Trophoblast cell (in vitro differentiated cells and primary cell): ENCODE results near the gene WNK1.

ENCODE experiments used
- DNase-seq, 2 donors: peaks; one replicate each; pipeline ENCODE4 v3.0.0-alpha.2; 2016
- H2AFZ ChIP-seq: 2 replicates; pipeline ENCODE4 v1.6.1; 2013; ENCODE audit warnings: low read length, moderate library complexity, mild to moderate bottlenecking; ENCODE audit not compliant: insufficient read depth, poor library complexity
- H2AK5ac ChIP-seq: 2 replicates; pipeline ENCODE4 v1.6.1; 2013; ENCODE audit warnings: mild to moderate bottlenecking, low read length
- H2BK120ac ChIP-seq: 2 replicates; pipeline ENCODE4 v1.6.1; 2013; ENCODE audit warnings: low read length, mild to moderate bottlenecking, moderate library complexity; ENCODE audit not compliant: insufficient read depth, poor library complexity
- H2BK12ac ChIP-seq: 2 replicates; pipeline ENCODE4 v1.6.1; 2013; ENCODE audit warnings: mild to moderate bottlenecking, low read length, moderate library complexity
- H2BK5ac ChIP-seq: 2 replicates; pipeline ENCODE4 v1.6.1; 2013; ENCODE audit warnings: low read length, low read depth, moderate library complexity, mild to moderate bottlenecking; ENCODE audit not compliant: poor library complexity
- H3K14ac ChIP-seq: 2 replicates; pipeline ENCODE4 v1.6.1; 2013; ENCODE audit warnings: mild to moderate bottlenecking, low read length
- H3K18ac ChIP-seq: 2 replicates; pipeline ENCODE4 v1.6.1; 2013; ENCODE audit warnings: mild to moderate bottlenecking, low read length
- H3K23ac ChIP-seq: 2 replicates; pipeline ENCODE4 v1.6.1; 2013; ENCODE audit warnings: low read length
- H3K27ac ChIP-seq: 2 replicates; pipeline ENCODE4 v1.5.1; 2013; ENCODE audit warnings: low read depth, mild to moderate bottlenecking, inconsistent platforms, low read length, moderate library complexity
- H3K27me3 ChIP-seq: 2 replicates; pipeline ENCODE4 v1.6.1; 2013; ENCODE audit warnings: inconsistent platforms, mild to moderate bottlenecking, low read length, moderate library complexity; ENCODE audit not compliant: insufficient read depth
- H3K36me3 ChIP-seq, 2 experiments: 1 replicate in 1 of 2; 2 replicates in 1 of 2; pipeline ENCODE4 v1.6.1; 2013; ENCODE audit warnings: low read length in 2 of 2, mild to moderate bottlenecking in 2 of 2, moderate library complexity in 1 of 2; ENCODE audit not compliant: insufficient read depth in 2 of 2, control insufficient read depth in 1 of 2
- H3K4ac ChIP-seq: 2 replicates; pipeline ENCODE4 v1.6.1; 2013; ENCODE audit warnings: low read depth, mild to moderate bottlenecking, low read length, moderate library complexity
- H3K4me1 ChIP-seq, 2 experiments: 1 replicate in 1 of 2; 2 replicates in 1 of 2; pipeline ENCODE4 v1.6.1; 2013; ENCODE audit warnings: low read length in 2 of 2, mild to moderate bottlenecking in 2 of 2, moderate library complexity in 1 of 2; ENCODE audit not compliant: insufficient read depth in 2 of 2, control insufficient read depth in 1 of 2
- H3K4me2 ChIP-seq: 2 replicates; pipeline ENCODE4 v1.6.1; 2013; ENCODE audit warnings: inconsistent platforms, mild to moderate bottlenecking, low read length, moderate library complexity
- H3K4me3 ChIP-seq: 2 replicates; pipeline ENCODE4 v1.5.1; 2013; ENCODE audit warnings: mild to moderate bottlenecking, low read depth, low read length, inconsistent platforms
- H3K79me1 ChIP-seq: one replicate; pipeline ENCODE4 v1.6.1; 2013; ENCODE audit warnings: low read length
- H3K79me2 ChIP-seq: 2 replicates; pipeline ENCODE4 v1.6.1; 2013; ENCODE audit warnings: low read length, mild to moderate bottlenecking; ENCODE audit not compliant: control insufficient read depth, insufficient read depth, poor library complexity
- H3K9ac ChIP-seq: 2 replicates; pipeline ENCODE4 v1.6.1; 2013; ENCODE audit warnings: mild to moderate bottlenecking, low read length
- H3K9me3 ChIP-seq: 2 replicates; pipeline ENCODE4 v1.6.1; 2013; ENCODE audit warnings: low read depth, mild to moderate bottlenecking, control low read depth, inconsistent platforms, low read length; ENCODE audit not compliant: insufficient read depth
- H4K12ac ChIP-seq: 2 replicates; pipeline ENCODE4 v1.6.1; 2013; ENCODE audit warnings: low read depth, mild to moderate bottlenecking, low read length, moderate library complexity
- H4K8ac ChIP-seq: 2 replicates; pipeline ENCODE4 v1.6.1; 2013; ENCODE audit warnings: low read depth, mild to moderate bottlenecking, low read length, moderate library complexity
- H4K91ac ChIP-seq: one replicate; pipeline ENCODE4 v1.6.1; 2013; ENCODE audit warnings: low read depth, mild to moderate bottlenecking, low read length, moderate library complexity
- WGBS: extraction: QIAGEN DNeasy Blood & Tissue Kit; methylation state at CpG from one replicate; pipeline ENCODE4 v1.1.7; 2013; ENCODE audit warnings: missing lambda C conversion rate; ENCODE audit not compliant: insufficient read length, insufficient coverage; ENCODE audit errors: extremely low coverage; 5-methylcytosine and 5-hydroxymethylcytosine counted together

Gene WNK1

DNA sequence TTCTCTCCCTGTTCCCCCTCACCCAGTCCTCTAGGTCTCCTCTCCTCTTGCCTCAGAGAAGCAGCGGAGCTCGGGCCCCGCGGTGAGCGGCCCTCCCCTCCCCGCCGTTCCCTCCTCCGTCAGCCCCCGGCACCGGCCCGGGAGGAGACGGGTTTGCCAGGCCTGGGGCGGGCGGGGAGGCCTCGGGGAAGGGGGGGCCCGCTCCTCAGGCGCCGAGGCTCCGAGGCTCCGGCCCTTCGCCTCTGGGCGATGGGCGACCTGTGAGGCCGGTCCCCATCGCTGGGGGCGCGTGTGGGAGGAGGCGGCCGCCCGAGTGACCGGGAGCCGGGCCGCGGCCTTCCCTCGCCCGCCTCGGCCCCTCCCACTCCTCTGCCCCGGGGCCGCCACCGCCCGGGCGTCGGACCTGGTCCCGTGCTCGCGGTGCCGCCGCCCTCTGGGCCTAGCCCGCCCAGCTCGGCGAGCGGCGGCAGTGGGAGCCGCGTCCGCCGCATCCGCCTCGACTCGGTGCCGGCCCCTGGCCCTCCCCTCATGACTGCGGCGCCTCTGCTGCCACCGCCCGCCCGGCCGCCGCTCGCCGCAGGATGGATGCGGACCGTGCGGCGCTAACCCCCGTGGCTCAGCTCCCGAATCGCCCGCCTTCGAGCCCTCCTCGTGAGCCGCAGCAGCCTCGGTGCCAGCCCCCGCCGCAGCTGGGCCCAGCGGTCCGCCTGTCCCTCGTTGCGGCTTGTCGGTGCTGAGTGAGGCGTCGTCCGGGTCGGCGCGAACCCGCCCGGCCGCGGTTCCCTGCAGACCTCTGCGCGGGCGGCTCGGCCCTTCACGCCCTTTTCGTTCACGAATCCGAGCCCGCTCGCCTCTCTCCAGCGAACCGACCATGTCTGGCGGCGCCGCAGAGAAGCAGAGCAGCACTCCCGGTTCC, 574 bp downstream of the WNK1 start:
- Histone ChIP-seq H2AK5ac (peak overlapping the region; percentile 98), H3K79me2 (peaks cover 24% of the 10 kb centered on the region), H3K4me3 (peak overlapping the region; percentile 99), H4K8ac (peak overlapping the region; percentile 92), H2BK120ac (peak overlapping the region; percentile 93), H3K18ac (peak overlapping the region; percentile 100), H3K27me3 (no peaks in the 10 kb centered on the region), H2AFZ (peak overlapping the region; percentile 79), H3K4me1 (peaks cover 2 to 7% of the 10 kb centered on the region in 2 experiments), H4K12ac (peak overlapping the region; percentile 83), H3K9me3 (peaks cover 2% of the 10 kb centered on the region), H3K14ac (peak overlapping the region; percentile 92), H3K27ac (peak overlapping the region; percentile 95), H2BK5ac (peak overlapping the region; percentile 92), H3K4me2 (peak overlapping the region; percentile 95), H3K79me1 (peaks cover 20% of the 10 kb centered on the region), H3K4ac (peak overlapping the region; percentile 96), H2BK12ac (peak overlapping the region; percentile 50), H3K36me3 (no peaks in the 10 kb centered on the region), H3K9ac (peak overlapping the region; percentile 92), H3K23ac (no peak overlapping the region), H4K91ac (peak overlapping the region; percentile 85)
- peak; percentile 29 to 69 for DNase-seq
- no CpG with 5 or more reads among the region's 115 CpGs for WGBS

DNA sequence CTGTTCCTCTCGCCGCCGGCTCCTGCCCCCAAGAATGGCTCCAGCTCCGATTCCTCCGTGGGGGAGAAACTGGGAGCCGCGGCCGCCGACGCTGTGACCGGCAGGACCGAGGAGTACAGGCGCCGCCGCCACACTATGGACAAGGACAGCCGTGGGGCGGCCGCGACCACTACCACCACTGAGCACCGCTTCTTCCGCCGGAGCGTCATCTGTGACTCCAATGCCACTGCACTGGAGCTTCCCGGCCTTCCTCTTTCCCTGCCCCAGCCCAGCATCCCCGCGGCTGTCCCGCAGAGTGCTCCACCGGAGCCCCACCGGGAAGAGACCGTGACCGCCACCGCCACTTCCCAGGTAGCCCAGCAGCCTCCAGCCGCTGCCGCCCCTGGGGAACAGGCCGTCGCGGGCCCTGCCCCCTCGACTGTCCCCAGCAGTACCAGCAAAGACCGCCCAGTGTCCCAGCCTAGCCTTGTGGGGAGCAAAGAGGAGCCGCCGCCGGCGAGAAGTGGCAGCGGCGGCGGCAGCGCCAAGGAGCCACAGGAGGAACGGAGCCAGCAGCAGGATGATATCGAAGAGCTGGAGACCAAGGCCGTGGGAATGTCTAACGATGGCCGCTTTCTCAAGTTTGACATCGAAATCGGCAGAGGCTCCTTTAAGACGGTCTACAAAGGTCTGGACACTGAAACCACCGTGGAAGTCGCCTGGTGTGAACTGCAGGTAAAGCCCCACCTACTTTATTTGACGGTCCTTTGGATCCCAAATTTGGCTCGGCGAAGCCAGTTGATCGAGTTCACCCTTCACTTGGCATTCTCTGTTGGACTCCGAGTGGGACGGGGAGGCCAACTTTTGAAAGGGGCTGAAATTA, 1.5 kb downstream of the WNK1 start:
- Histone ChIP-seq H4K8ac (peak overlapping the region; percentile 87), H3K4me3 (peak overlapping the region; percentile 99), H2BK5ac (peak overlapping the region; percentile 70), H3K79me1 (peaks cover 20% of the 10 kb centered on the region), H2AFZ (peak overlapping the region; percentile 79), H3K4me1 (peaks cover 2 to 7% of the 10 kb centered on the region in 2 experiments), H3K4ac (peak overlapping the region; percentile 96), H3K14ac (peak overlapping the region; percentile 92), H4K91ac (peak overlapping the region; percentile 85), H2BK12ac (no peak overlapping the region), H3K36me3 (no peaks in the 10 kb centered on the region), H3K27me3 (no peaks in the 10 kb centered on the region), H3K79me2 (peaks cover 24% of the 10 kb centered on the region), H4K12ac (no peak overlapping the region), H3K9me3 (peaks cover 2% of the 10 kb centered on the region), H3K27ac (no peak overlapping the region), H3K18ac (peak overlapping the region; percentile 100), H3K9ac (peak overlapping the region; percentile 92), H3K4me2 (peak overlapping the region; percentile 95), H2AK5ac (peak overlapping the region; percentile 98), H2BK120ac (no peak overlapping the region), H3K23ac (no peak overlapping the region)
- WGBS = no CpG with 5 or more reads among the region's 63 CpGs
- peak; percentile 20 to 40 for DNase-seq

DNA sequence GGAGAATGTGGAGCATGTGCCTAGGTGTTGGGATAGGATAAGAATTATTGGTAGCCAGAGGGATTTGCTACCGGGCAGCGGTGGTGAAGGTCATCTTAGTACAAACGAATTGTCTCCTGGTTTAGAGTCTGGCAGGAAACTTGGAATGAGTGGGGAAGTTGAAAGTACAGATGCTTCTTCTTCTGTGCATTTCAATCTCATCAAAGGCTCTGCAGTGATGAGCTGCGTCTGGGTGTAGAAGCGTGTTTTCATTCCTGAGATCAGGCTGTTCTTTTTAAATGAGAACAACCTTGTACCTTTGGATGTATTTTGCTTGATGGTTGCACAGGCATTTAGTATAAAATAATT, 2.1 kb downstream of the WNK1 start:
- Histone ChIP-seq H2BK5ac (no peak overlapping the region), H2AK5ac (no peak overlapping the region), H3K4me3 (peak overlapping the region; percentile 99), H2BK120ac (no peak overlapping the region), H3K4ac (peak overlapping the region; percentile 96), H3K9me3 (peaks cover 2% of the 10 kb centered on the region), H3K36me3 (no peaks in the 10 kb centered on the region), H3K79me1 (peaks cover 20% of the 10 kb centered on the region), H3K4me2 (peak overlapping the region; percentile 95), H3K14ac (no peak overlapping the region), H3K27ac (no peak overlapping the region), H4K12ac (no peak overlapping the region), H3K18ac (no peak overlapping the region), H3K4me1 (peaks cover 2 to 7% of the 10 kb centered on the region in 2 experiments), H2BK12ac (no peak overlapping the region), H3K79me2 (peaks cover 25% of the 10 kb centered on the region), H3K27me3 (no peaks in the 10 kb centered on the region), H3K9ac (peak overlapping the region; percentile 92), H4K91ac (no peak overlapping the region), H4K8ac (no peak overlapping the region), H2AFZ (no peak overlapping the region), H3K23ac (no peak overlapping the region)
- WGBS = no CpG with 5 or more reads among the region's 5 CpGs
- no peak for DNase-seq

DNA sequence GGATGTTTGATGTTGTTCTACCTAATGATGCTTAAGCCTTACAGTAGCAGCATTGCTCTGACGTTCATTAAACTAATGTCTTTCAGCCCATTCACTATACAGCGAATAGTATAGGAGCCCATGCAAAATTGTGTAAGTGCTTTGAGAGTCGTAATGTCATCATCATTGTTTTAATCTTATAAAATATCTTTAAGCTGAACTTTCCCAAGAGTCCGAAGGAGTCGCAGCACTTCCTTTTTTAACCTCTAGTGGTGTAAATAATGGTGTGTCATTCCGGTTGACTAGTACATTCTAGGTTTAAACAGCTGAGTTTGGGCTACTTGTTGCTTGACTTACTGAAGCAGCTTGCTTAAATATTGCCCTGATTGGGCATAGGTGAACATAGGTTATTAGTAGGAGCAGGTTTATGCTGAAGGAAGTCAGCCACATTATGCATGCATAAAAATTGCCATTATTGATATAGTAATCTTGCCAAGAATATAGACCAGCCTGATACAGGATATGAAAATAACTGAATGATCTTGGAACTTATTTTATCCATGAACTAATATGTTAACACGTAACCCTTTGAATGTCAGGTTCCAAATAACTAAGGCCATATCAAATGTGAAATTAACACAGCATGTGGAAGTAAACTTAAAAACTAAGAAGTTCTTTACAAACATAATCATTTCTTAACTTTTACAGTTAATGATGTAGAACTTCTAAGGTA, 2.6 kb downstream of the WNK1 start:
- H3K18ac ChIP-seq = no peak overlapping the region
- H3K79me2 ChIP-seq = peaks cover 26% of the 10 kb centered on the region
- peaks cover 2% of the 10 kb centered on the region for H3K9me3 ChIP-seq
- H2BK120ac ChIP-seq = no peak overlapping the region
- no peak overlapping the region for H2BK5ac ChIP-seq
- no peak overlapping the region for H3K27ac ChIP-seq
- H3K9ac ChIP-seq = no peak overlapping the region
- no peak overlapping the region for H3K4ac ChIP-seq
- H4K12ac ChIP-seq = no peak overlapping the region
- no CpG with 5 or more reads among the region's 7 CpGs for WGBS
- no peak overlapping the region for H2BK12ac ChIP-seq
- no peaks in the 10 kb centered on the region for H3K36me3 ChIP-seq
- peak overlapping the region; percentile 95 for H3K4me2 ChIP-seq
- no peaks in the 10 kb centered on the region for H3K27me3 ChIP-seq
- peaks cover 2 to 7% of the 10 kb centered on the region in 2 experiments for H3K4me1 ChIP-seq
- H3K4me3 ChIP-seq = no peak overlapping the region
- no peak overlapping the region for H3K23ac ChIP-seq
- H2AFZ ChIP-seq = no peak overlapping the region
- no peak overlapping the region for H2AK5ac ChIP-seq
- peak; percentile 57 to 80 for DNase-seq
- H3K14ac ChIP-seq = no peak overlapping the region
- H4K91ac ChIP-seq = no peak overlapping the region
- H4K8ac ChIP-seq = no peak overlapping the region
- H3K79me1 ChIP-seq = peaks cover 20% of the 10 kb centered on the region
